ENCODE measurements around the gene ODAD2.

The ODAD2 gene

DNA sequence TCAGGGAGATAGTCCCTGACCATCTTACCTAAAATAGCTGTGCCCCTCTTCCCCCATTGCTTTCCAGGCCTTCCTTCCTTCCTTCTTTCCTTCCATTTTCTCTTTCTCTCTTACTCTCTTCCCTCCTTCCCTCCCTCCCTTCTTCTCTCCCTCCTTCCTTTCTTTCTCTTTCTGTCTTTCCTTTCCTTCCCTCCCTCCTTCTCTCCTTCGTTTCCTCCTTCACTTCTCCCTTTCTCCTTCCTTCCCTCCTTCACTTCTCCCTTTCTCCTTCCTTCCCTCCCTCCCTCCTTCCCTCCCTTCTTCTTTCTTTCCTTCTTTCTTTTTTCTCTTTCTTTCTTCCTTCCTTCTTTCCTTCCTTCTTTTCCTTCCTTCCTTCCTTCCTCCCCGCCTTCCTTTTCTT, 228.7 kb downstream of the ODAD2 start:
- no peaks in the 10 kb centered on the region for H3K36me3 ChIP-seq (replicated peaks; ENCODE audit: insufficient read depth, low read length)
- no peaks in the 10 kb centered on the region for H3K79me2 ChIP-seq (ENCODE audit: low read length)
- H3K4me2 ChIP-seq (ENCODE audit: low read depth, low read length) = no peak overlapping the region
- H2AFZ ChIP-seq (ENCODE audit: low read length) = no peak overlapping the region
- no peak overlapping the region for H3K27ac ChIP-seq (ENCODE audit: low read length)
- H3K4me1 ChIP-seq (ENCODE audit: low read length) = peaks cover 6% of the 10 kb centered on the region; the same call in 1 of the 2 replicates
- H3K27me3 ChIP-seq (replicated peaks; ENCODE audit: insufficient read depth, low read length) = no peaks in the 10 kb centered on the region
- H3F3A ChIP-seq (ENCODE audit: insufficient read depth, low read length) = no peaks in the 10 kb centered on the region
- no peaks in the 10 kb centered on the region for H4K20me1 ChIP-seq (ENCODE audit: insufficient read depth, low read length)
- TF ChIP-seq EZH2 (optimal IDR thresholded peaks at IDR 0.05; ENCODE audit: low read depth, low read length) (no peak), EZH2phosphoT487 (IDR thresholded peaks at IDR 0.05; ENCODE audit: low read length) (no peak)
- TF ChIP-seq, protein P1, sequence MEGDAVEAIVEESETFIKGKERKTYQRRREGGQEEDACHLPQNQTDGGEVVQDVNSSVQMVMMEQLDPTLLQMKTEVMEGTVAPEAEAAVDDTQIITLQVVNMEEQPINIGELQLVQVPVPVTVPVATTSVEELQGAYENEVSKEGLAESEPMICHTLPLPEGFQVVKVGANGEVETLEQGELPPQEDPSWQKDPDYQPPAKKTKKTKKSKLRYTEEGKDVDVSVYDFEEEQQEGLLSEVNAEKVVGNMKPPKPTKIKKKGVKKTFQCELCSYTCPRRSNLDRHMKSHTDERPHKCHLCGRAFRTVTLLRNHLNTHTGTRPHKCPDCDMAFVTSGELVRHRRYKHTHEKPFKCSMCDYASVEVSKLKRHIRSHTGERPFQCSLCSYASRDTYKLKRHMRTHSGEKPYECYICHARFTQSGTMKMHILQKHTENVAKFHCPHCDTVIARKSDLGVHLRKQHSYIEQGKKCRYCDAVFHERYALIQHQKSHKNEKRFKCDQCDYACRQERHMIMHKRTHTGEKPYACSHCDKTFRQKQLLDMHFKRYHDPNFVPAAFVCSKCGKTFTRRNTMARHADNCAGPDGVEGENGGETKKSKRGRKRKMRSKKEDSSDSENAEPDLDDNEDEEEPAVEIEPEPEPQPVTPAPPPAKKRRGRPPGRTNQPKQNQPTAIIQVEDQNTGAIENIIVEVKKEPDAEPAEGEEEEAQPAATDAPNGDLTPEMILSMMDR (IDR thresholded peaks at IDR 0.05; ENCODE audit: low read length) = no peak
- H3K9ac ChIP-seq (ENCODE audit: low read length) = no peak overlapping the region
- DNase-seq = no peak
- no peaks in the 10 kb centered on the region for H3K9me3 ChIP-seq (replicated peaks; ENCODE audit: insufficient read depth, low read length)
- no peaks in the 10 kb centered on the region for H3K9me2 ChIP-seq (replicated peaks; ENCODE audit: insufficient read depth, low read length)
- H3K4me3 ChIP-seq (ENCODE audit: low read length) = no peak overlapping the region
